GM18520 (cell line): ENCODE results near the gene CACNG1.

Source experiments
- ATAC-seq: cut with Tn5 transposase; IDR thresholded peaks from one replicate; pipeline ENCODE4 v1.9.1; 2021; ENCODE audit not compliant: unreplicated experiment

The CACNG1 gene

DNA sequence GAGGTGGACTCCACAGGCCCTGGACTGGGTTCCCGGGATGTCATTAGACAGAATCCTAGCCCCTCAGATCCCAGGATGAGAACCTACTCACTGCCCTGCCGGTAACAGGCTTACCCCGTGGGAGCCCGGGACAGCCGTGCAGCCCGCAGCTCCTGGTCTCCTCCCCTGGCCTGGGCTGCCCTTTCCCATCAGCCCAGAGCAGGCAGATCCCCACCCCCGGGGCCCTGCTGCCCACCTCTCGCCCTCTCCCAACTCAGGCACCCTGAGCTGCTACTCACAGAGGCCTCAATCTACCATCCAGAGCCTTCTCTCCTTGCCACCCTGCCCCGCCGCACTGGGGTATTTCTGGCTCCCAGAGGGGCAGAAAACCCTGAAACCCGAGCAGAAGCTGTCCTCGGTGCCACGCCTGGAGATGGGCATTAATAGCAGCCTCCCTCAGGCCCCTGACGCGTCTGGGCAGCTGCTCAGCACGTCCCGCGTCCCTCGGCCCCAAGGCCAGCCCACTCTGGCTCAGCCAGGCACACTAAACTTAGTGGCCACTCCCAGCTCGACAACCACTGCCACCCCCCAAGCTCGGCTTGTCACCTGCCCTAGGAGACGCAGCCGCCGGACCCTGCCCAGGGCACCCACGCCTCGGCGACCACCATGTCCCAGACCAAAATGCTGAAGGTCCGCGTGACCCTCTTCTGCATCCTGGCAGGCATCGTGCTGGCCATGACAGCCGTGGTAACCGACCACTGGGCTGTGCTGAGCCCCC, at the start of gene CACNG1:
CACNG1 (plus strand) TSS at position 539 of the 757 bp plus-strand sequence; CDS start at position 646, 107 bp downstream.
- no peak for ATAC-seq

DNA sequence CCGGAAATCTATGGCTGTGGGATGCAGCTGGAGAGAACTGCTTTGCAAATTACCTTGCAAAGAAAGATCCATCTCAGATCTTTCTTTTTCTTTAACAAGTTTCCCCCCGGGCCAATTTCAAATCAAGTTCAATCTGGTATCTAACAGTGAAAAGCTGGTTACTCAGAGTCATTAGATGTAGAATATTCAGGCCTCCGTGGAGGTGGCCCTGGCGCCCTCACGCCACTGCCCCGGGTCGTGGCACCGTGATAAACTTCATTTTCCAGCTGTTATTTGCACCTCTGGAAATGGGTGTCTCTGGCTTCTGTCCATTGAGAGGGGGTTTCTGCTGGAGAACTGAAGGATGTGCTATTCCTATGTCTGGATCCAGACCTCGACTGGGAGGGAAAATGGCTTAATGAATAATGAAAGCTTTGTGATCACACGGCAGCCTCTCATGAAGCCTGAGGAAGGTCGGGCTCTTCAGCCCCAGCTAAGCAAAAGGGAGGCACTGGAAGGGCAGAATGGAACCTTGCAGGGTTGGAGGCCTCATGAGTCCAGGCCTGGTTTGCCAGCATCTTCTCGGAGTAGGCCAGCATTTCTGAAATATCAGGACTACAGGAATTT, 49.3 kb upstream of the CACNG1 start:
- no peak for ATAC-seq

- no peak for ATAC-seq
Measured at GRCh38 chr17:66995944-66996343, 48.4 kb upstream of the CACNG1 start.

DNA sequence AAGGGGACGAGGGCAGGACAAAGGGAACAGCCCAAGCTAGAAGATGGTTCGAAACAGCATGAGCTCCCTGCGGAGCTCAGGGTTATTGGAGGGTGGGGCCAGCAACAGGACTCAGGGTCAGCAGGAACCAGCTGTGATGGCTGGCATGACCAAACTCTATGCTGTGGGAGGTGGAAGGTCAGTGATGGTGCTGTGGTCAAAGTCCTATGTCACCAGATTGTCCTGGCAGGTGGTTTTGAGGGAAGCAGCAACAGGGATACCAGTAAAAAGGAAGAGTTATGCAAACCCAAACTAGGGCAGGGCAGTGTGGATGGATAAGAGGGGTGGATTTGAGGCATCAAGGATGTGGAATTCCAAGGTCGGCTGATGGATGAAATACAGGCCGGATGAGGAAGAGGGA, 47.4 kb upstream of the CACNG1 start:
- ATAC-seq: no peak

- no peak for ATAC-seq
Measured at GRCh38 chr17:67003231-67003630, 41.1 kb upstream of the CACNG1 start.

DNA sequence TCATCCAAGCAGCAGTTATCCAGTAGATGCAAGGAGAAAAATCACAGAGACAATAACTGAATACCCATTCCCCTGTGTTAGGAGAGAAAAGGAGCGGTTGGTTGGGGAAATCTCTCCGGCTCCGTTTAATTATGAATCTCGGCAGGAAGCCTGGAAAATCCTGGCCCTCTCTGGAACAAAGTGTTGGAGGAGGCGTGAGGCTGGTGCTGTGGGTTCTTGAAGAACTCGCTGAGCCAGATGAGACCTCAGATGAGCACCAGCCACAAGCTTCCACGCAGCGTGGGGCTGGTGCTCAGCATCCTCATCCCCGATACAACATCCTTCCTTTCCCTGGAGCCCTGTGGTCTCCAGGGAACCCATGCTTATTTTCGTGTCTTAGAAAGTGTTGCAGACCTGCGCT, 40.2 kb upstream of the CACNG1 start:
- no peak for ATAC-seq

DNA sequence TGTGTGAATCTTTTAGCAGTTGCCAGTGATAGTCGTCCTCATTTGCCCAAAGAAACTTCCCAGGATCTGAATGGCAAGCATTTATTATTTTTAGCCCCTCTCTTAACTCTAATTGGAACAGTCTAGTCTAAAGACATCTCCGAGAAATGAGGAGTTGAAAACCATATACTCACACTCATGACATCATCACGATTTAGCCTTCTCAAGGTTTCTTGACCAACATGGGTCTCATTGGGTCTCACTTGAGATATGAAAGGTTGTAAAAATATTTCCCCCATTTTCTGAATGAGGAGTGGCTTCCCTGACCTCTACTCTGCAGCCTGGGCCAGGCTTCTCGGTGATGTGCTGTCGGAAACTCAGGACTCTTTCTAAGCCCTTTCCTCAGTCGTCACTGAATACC, 37.1 kb upstream of the CACNG1 start:
- ATAC-seq: no peak

DNA sequence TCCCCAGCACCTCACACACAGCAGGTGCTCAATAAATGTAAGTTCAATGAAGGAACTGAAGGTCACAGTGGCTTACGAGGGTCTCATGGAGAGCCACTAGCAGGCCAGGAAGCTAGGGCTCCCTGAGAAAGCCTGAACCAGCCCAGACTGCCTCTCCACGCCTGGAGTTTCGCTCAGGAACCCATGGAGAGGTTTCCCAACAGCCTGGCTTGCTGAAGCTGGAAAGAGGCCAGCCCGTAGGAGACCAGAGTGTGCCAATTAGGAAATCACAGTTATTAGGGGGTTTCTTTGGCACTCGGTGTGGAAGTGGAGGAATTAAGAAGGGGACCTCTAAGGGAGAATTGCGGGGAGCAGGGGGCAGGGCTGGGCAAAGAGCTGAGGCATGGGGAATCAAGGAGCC, 36.3 kb upstream of the CACNG1 start:
- ATAC-seq: no peak

GRCh38 chr17:67011527-67012175, 32.7 kb upstream of the CACNG1 start:
- ATAC-seq: no peak

DNA sequence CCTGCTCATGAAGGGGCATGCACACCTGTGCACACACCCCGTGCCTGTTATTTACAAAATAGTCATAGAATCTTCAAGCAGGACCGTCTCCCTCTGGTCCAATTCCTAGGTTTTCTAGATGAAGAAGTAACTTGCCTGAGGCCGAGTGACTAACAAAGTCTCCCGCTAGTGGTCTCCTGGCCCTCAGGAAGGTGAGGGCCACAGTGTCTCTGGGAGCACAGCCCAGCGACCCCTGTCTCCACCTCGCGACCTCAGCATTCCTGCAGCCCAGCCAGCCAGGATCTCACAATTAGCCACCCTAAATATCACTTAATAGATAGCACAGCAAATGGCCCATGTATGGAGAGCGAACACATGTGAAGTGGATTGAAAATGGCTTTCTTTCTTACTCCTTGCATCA, 30.5 kb upstream of the CACNG1 start:
- no peak for ATAC-seq

- no peak for ATAC-seq
Measured at GRCh38 chr17:67015001-67015400, 29.4 kb upstream of the CACNG1 start.

GRCh38 chr17:67016039-67016762, 28.2 kb upstream of the CACNG1 start:
- no peak for ATAC-seq

GRCh38 chr17:67017910-67018309, 26.4 kb upstream of the CACNG1 start:
- no peak for ATAC-seq

- no peak for ATAC-seq
Measured at GRCh38 chr17:67018471-67019434, 25.6 kb upstream of the CACNG1 start.

GRCh38 chr17:67019809-67020208, 24.5 kb upstream of the CACNG1 start:
- no peak for ATAC-seq

GRCh38 chr17:67020293-67020766, 24.0 kb upstream of the CACNG1 start:
- ATAC-seq: no peak

GRCh38 chr17:67021196-67021595, 23.2 kb upstream of the CACNG1 start:
- ATAC-seq: no peak

GRCh38 chr17:67021743-67022450, 22.5 kb upstream of the CACNG1 start:
- ATAC-seq: no peak

DNA sequence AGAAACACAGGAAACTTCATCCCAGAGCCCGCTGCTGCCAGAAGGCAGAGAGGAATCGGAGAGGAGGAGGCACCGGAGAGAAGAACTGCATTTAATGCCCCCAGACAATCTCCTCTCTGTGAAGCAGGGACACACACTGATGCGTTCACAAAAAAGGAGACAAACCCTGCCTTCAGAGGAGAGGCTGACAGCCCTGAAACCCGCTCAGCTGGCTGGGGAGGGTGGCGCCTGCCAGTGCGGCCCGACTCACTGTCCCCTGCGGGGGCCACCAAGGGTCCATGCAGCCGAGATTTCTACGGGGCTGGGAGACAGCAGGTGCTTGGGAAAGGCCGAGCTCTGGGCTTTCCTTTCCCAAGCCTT, 21.9 kb upstream of the CACNG1 start:
- no peak for ATAC-seq

- no peak for ATAC-seq
Measured at GRCh38 chr17:67024736-67025135, 19.6 kb upstream of the CACNG1 start.
